Esophagus mucosa (tissue), 1 donor: ENCODE measurements around the gene DPYSL3. TPM values are rescaled to one million over a fixed set of nuclear protein-coding genes. Genes with fewer than 3 reads are reported as not detected.
"Not testable (repeated sequence)": the region's sequence is repeated elsewhere in the genome, so short reads cannot be mapped to it uniquely, and the experiment has no call there.

Experiments
- ATAC-seq: fragments of 200-7000 bp; cut with Tn5 transposase; one replicate; pipeline ENCODE4 v1.9.1; 2020
- total RNA-seq: library from RNA; stranded (reverse); gene quantifications from one replicate; pipeline ENCODE4 v1.2.4, GENCODE V29; 2023
- donor health status: DM: yes; HTN: yes; CAD: no.

DPYSL3 gene
- total RNA-seq, 1 donor from 2014 or later, result 5.1 TPM

DNA sequence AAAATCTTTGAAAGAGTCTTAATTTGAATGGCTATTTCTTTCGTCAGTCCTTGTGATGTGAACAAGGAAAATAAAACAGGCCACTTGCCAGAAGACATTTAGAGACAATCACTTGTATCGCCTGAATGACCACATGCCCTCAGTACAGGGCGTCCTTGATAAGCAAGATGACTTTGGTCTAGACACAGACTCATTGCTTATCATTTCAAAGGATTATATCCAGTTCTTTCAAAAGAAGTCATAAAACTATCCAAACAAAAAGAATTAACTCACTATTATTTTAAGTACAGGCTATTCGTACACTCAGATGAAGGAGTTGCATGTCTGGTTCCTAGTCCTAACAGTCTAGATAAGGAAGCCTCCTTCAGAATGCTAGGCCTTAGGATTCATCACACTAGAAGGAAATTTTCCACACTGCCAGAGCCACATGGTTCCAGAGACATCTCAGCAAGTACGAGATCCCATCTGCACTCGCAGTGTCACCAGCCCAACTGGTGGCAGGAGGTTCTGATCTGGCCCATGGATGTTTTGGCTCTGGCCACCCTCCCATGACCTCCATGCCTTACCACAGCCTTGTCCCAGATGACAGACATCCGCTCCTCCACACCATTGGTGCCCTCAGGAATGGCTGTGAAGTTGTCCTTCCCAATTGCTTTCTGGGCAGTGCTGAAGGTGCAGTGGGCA lies 109.6 kb downstream of the DPYSL3 start:
- no peak for ATAC-seq

GRCh38 chr5:147398860-147399259 lies 111.0 kb downstream of the DPYSL3 start:
- no peak for ATAC-seq

DNA sequence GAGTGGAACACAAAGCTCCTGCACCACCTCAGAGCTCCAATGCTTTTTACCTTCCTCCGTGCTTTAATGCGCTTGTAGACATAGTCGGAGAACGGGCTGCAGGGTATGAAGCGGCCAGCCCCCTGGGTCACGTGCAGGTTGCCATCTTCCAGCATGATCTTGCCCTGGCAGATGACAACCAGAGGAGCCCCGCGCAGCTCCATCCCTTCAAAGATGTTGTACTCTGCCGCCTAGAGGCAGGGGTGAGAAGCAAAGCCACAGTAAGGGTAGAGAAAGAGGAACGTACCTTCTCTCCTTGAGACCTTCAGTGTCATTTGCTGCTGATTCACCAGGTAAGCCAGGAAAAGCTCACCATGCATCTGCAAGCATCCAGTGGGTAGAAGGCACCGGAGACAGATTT lies 112.3 kb downstream of the DPYSL3 start:
- no peak for ATAC-seq

GRCh38 chr5:147396070-147396823 lies 113.6 kb downstream of the DPYSL3 start:
- ATAC-seq, result peak; percentile 52

DNA sequence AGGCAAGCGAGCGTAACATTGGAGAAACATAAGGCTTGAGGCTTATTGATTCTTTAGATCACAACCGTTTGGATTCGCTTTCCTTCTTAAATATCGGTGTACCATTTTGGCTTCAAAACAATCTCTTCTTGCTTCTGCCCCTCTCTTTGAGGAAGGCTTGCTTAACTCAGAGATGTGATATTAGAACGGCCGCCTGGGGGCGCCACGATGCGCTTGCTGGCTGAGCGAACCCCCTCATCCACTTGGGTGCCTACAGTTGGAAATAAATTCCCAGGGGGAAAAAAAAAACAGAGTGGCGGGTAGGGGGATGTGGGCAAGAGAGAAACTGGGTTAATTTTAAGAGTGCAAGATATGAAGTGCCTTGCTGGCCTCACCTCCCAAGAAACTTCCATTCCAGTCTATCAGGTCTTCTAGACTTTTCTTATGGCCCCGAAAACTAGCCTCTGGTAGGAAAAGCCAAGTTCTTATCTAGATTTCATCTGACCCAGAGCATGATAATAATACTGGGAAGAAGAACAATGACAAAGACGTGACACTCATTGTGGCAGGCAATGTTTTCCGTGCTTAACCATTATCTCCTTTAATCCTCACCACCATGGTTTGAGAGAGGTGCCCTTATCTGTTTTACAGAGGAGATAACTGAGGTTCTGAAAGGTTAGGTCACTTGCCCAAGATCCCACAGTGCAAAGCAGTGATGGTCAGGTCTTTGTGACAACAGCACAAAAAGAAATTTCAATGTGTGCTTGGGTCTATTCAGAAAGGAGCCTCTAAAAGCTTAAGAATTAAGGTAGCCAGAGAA lies 115.8 kb downstream of the DPYSL3 start:
- no peak for ATAC-seq

DNA sequence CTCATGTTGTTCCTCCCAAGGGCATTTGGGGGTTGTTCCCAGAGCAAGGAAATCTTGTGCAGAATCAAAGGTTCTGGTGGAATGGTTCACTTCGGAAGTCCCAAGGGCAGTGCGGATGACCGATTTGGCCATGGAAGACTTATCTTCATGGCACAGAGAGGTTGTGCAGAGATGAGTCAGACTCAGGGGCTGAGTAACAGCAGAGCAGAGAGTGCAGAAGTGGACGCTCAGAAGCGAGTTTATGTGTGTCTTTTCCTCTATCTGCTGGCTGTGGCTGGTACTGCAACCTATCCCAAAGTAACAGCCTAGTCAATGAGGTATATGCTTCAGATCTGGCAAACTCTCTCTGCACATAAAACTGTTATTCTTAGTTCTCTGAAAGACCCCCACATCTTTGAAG lies 118.1 kb downstream of the DPYSL3 start:
- ATAC-seq, result peak; percentile 82

DNA sequence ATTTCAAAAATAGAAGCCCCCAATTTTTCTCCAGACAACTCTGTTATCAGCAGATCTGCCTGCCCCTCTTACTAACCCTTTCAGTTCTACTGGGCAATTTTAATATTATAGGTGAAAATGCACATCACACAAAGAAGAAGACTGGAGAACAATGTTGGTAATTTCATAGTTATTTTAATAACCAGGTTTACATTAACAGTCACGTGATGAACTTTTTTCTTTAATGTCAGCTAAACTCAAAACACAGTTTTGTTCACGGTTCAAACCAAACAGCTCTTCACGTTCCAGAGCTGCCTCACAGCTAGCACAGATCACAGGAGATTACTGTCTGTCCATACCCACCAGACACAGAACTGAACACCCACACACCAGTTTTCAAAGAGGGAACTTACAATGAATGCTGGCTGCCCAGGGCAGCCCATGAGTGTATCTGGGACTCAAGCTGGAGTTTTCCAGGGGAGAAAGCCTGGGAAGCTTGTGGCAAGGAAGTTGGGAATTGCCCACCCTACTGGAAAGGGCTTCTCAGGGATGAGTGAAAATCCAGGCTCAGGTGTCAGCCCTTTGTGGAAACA lies 119.1 kb downstream of the DPYSL3 start:
- no peak for ATAC-seq

- ATAC-seq, result no peak
Observed at GRCh38 chr5:147388184-147389108, 121.4 kb downstream of the DPYSL3 start.

- no peak for ATAC-seq
Observed at GRCh38 chr5:147387109-147387508, 122.8 kb downstream of the DPYSL3 start.

- no peak for ATAC-seq
Observed at GRCh38 chr5:147384346-147385193, 125.3 kb downstream of the DPYSL3 start.

DNA sequence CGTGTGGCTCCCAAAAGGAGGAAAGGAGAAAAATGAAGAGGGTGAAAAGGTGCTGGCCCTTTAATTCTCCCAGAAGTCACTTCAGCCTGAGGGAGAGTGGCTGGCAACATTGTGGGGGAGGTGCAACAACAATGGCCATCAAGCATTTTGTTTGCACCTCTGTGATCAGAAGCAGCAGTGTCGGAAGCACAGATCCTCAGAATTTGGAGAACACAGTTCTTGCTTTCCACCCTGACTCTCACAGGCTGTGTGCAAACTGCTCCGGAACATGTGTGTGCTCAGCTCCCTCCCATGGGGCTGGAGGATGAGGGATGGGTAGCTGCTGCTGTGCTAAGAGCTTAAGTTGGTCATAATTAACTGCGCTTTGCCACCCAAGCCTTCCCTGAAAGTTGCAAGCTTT lies 127.1 kb downstream of the DPYSL3 start:
- no peak for ATAC-seq

- no peak for ATAC-seq
Observed at GRCh38 chr5:147381555-147381954, 128.3 kb downstream of the DPYSL3 start.

DNA sequence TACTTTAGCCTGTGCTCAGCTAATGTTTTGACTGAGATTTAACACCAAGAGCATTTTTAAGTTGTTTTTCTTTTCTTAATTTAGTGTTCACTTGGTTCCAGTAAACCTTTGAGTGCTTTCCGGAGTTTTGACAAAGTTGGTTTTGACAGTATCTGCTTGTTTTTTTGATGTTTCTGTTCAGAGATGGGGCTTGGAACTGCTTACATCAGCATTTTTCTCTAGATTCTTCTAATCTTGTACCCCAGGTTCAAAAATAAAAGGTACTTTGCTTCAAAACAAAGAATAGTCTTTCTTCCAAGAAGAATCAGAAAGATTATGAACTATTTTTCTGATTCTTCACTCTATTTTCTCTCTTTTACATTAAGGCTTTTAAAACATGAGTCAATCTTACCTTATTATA lies 132.2 kb downstream of the DPYSL3 start:
- ATAC-seq, result no peak

GRCh38 chr5:147375151-147375550 lies 134.7 kb downstream of the DPYSL3 start:
- no peak for ATAC-seq

DNA sequence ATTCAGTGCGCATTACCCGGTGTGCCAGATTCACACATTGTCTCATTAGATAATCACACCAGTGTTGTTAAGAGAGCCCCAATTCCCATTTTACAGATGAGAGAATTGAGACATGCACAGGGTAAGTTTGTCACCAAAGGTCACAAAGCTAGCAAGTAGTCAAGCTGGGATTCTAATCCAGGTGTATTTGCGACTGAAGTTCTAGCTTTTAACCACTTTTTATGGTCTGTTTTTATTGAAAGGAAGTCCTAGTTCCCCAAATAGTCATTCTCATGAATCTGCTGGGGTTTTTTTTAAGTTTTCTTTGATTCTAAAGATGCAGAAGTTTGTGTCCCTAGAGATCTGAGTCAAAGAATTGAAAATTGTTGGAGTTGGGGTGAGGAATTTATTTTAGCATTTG lies 136.5 kb downstream of the DPYSL3 start:
- no peak for ATAC-seq

- ATAC-seq, result no peak
Observed at GRCh38 chr5:147372191-147372590, 137.7 kb downstream of the DPYSL3 start.

GRCh38 chr5:147371290-147371689 lies 138.6 kb downstream of the DPYSL3 start:
- no peak for ATAC-seq

GRCh38 chr5:147369742-147370374 lies 140.0 kb downstream of the DPYSL3 start:
- ATAC-seq, result no peak

- ATAC-seq, result not testable (repeated sequence)
Observed at GRCh38 chr5:147367381-147367780, 142.5 kb downstream of the DPYSL3 start.

DNA sequence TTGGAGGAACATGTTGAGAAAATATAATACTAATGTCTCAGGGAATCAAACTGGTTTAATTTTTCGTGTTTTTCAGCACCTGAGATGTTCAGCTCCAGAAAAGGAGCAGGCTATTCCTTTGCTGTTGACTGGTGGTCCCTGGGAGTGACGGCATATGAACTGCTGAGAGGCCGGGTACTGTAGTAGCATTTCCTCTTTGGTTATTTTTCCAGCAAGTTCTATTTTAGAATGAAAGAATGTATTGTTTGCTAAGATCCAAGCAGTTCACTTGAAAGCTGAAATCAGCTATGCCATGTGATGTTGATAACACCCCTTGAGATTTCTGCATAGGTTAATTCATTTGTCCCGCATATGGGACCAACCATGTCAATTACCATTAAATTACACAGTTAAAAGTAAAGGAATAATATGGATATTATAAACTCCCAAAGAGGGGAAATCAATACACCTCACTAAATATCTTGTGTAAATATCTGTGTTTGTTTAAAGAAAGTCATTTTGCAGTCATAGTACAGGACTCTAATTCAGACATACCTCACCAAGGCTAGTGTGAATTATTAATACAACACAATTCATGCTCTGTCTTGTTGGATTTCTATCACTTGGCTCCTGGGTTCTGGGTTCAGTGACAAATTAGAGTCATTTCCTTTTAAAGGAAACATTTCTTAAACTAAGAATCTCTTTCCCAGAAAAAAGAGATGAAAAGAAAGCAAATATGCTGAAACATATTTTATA lies 148.3 kb downstream of the DPYSL3 start:
- ATAC-seq, result no peak
